HEK293 (cell line): Measurements from ENCODE around the gene ACOD1.
A peak's percentile ranks its signal among the peaks of the same experiment; 100 is the strongest.

ENCODE experiments used
- CTCF ChIA-PET: fragments of 350-600 bp; formaldehyde crosslinking; extraction: SDS; loops from one replicate; lab custom pipeline; 2021; ENCODE audit warnings: antibody characterized with exemption; lab: Yijun Ruan, JAX
- POLR2A ChIA-PET: fragments of 300-600 bp; formaldehyde crosslinking; extraction: SDS; loops from one replicate; lab custom pipeline; 2020; ENCODE audit warnings: antibody characterized with exemption, inconsistent platforms; lab: Yijun Ruan, JAX
- H3K27ac ChIP-seq: fragments of 200-500 bp; sonication (Bioruptor generic); 2 replicates; pipeline ENCODE4 v1.5.1; 2014; ENCODE audit warnings: low read depth, low read length, control low read depth, inconsistent platforms; ENCODE audit errors: extremely low read depth
- H3K36me3 ChIP-seq, 2 experiments: fragments of 200-500 bp in 1 of 2; sonication (Bioruptor generic) in 1 of 2; 1 replicate in 1 of 2; 2 replicates in 1 of 2; pipeline ENCODE4 v1.5.1; 2014 to 2017; ENCODE audit warnings: inconsistent platforms in 2 of 2, low read length in 2 of 2; ENCODE audit not compliant: control insufficient read depth in 2 of 2, insufficient read depth in 1 of 2
- H3K4me1 ChIP-seq: fragments of 200-500 bp; sonication (Bioruptor generic); 2 replicates; pipeline ENCODE4 v1.5.1; 2014; ENCODE audit warnings: mild to moderate bottlenecking, low read length, inconsistent platforms; ENCODE audit not compliant: control insufficient read depth, insufficient read depth
- H3K4me3 ChIP-seq: 2 replicates; pipeline ENCODE4 v1.5.1; 2011; ENCODE audit warnings: low read depth, mild to moderate bottlenecking, control low read depth, low read length, moderate library complexity
- H3K9me3 ChIP-seq: fragments of 200-500 bp; sonication (Bioruptor generic); 2 replicates; pipeline ENCODE4 v1.5.1; 2014; ENCODE audit warnings: low read depth, low read length, inconsistent platforms; ENCODE audit not compliant: control insufficient read depth, insufficient read depth
- CTCF ChIP-seq: fragments of 450-650 bp; formaldehyde crosslinking; IDR thresholded peaks from 2 replicates; pipeline ENCODE4 v1.5.1; 2016; ENCODE audit warnings: missing biosample characterization, missing genetic modification characterization
- EGR2 ChIP-seq: fragments of 450-650 bp; formaldehyde crosslinking; IDR thresholded peaks from 2 replicates; pipeline ENCODE4 v1.5.1; 2016; ENCODE audit warnings: low read depth, missing biosample characterization, missing genetic modification characterization
- KLF16 ChIP-seq: fragments of 450-650 bp; formaldehyde crosslinking; IDR thresholded peaks from 2 replicates; pipeline ENCODE4 v1.5.1; 2017; ENCODE audit warnings: missing biosample characterization, missing genetic modification characterization
- PRDM1 ChIP-seq: fragments of 450-650 bp; formaldehyde crosslinking; IDR thresholded peaks from 2 replicates; pipeline ENCODE4; 2016; ENCODE audit warnings: missing biosample characterization, missing genetic modification characterization
- SETDB1 ChIP-seq: IDR thresholded peaks from one replicate; pipeline ENCODE4 v1.6.1; 2017; ENCODE audit warnings: mild to moderate bottlenecking, low read length, moderate library complexity, mixed read lengths; ENCODE audit not compliant: insufficient read length
- TCF7L2 ChIP-seq: IDR thresholded peaks from 2 replicates; pipeline ENCODE4 v1.6.1; 2011; ENCODE audit warnings: low read depth, mild to moderate bottlenecking, inconsistent platforms, low read length, moderate library complexity, borderline replicate concordance
- ZFHX2 ChIP-seq: fragments of 450-650 bp; formaldehyde crosslinking; conservative IDR thresholded peaks from 2 replicates; pipeline ENCODE4 v1.5.1; 2016; ENCODE audit warnings: missing biosample characterization, missing genetic modification characterization
- ZNF133 ChIP-seq: fragments of 450-650 bp; formaldehyde crosslinking; IDR thresholded peaks from 2 replicates; pipeline ENCODE4 v1.5.1; 2016; ENCODE audit warnings: missing biosample characterization, missing genetic modification characterization
- ZNF23 ChIP-seq: fragments of 450-650 bp; formaldehyde crosslinking; IDR thresholded peaks from 2 replicates; pipeline ENCODE4 v1.5.1; 2016; ENCODE audit warnings: missing biosample characterization, missing genetic modification characterization, borderline replicate concordance
- ZNF24 ChIP-seq: fragments of 450-650 bp; formaldehyde crosslinking; IDR thresholded peaks from 2 replicates; pipeline ENCODE4 v1.5.1; 2016; ENCODE audit warnings: missing biosample characterization, missing genetic modification characterization
- ZNF26 ChIP-seq: fragments of 450-650 bp; formaldehyde crosslinking; IDR thresholded peaks from 2 replicates; pipeline ENCODE4 v1.5.1; 2016; ENCODE audit warnings: missing biosample characterization, missing genetic modification characterization
- ZNF423 ChIP-seq: fragments of 450-650 bp; formaldehyde crosslinking; IDR thresholded peaks from 2 replicates; pipeline ENCODE4 v1.5.1; 2016; ENCODE audit warnings: missing biosample characterization, missing genetic modification characterization
- ZNF548 ChIP-seq: fragments of 450-650 bp; formaldehyde crosslinking; IDR thresholded peaks from 2 replicates; pipeline ENCODE4 v1.5.1; 2016; ENCODE audit warnings: missing biosample characterization, missing genetic modification characterization
- ZNF560 ChIP-seq: fragments of 450-650 bp; formaldehyde crosslinking; IDR thresholded peaks from 2 replicates; pipeline ENCODE4 v1.5.1; 2017; ENCODE audit warnings: missing biosample characterization, missing genetic modification characterization, borderline replicate concordance
- ZNF629 ChIP-seq: fragments of 450-650 bp; formaldehyde crosslinking; IDR thresholded peaks from 2 replicates; pipeline ENCODE4 v1.5.1; 2017; ENCODE audit warnings: missing biosample characterization, missing genetic modification characterization
- ZNF654 ChIP-seq: fragments of 450-650 bp; formaldehyde crosslinking; IDR thresholded peaks from 2 replicates; pipeline ENCODE4 v1.5.1; 2016; ENCODE audit warnings: low read depth, missing biosample characterization, missing genetic modification characterization
- ZNF677 ChIP-seq: fragments of 450-650 bp; IDR thresholded peaks from 2 replicates; pipeline ENCODE4 v1.5.0; 2018; ENCODE audit warnings: missing biosample characterization, mild to moderate bottlenecking, missing genetic modification characterization, moderate library complexity
- ZSCAN16 ChIP-seq: fragments of 450-650 bp; formaldehyde crosslinking; IDR thresholded peaks from 2 replicates; pipeline ENCODE4 v1.5.1; 2016; ENCODE audit warnings: missing biosample characterization, missing genetic modification characterization
- TF ChIP-seq, protein P1 (sequence below): fragments of 450-650 bp; formaldehyde crosslinking; IDR thresholded peaks from 2 replicates; pipeline ENCODE4 v1.5.1; 2017; ENCODE audit warnings: missing biosample characterization, missing genetic modification characterization
- TF ChIP-seq, protein P2 (sequence below): sonication (generic); formaldehyde crosslinking; IDR thresholded peaks from 2 replicates; pipeline ENCODE4 v1.8.1; 2022; ENCODE audit warnings: mild to moderate bottlenecking, moderate library complexity, missing genetic modification reagents

Gene ACOD1

DNA sequence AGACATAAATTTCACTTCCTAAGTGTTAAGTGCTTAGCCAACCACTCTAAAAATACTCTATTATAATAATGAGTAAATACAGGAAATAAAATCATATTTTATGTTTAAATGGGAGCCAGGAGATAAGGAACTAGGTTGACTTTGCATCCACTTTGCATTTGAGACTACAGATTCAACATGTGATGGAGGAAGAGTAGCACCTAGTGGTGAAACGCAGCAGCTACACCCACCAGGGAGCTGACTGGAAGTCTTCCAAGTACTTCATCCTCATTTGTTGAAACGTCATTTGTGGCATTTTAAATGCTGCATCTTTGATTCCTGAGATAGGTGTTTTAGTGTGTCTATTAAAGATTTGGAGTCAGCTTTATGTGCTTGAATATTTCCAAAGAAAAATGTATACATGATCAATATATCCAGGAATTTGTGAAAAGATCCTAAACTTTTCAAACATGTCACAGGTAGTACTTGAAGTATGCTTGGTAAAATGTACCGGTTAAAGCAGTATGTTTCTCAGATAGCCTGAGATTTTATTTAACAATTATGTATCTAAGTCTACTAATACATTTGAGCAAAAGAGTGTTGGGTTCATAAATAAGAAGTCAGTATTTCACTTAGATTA is 44.7 kb upstream of the ACOD1 start (continued):
- TF ChIP-seq, protein P1, sequence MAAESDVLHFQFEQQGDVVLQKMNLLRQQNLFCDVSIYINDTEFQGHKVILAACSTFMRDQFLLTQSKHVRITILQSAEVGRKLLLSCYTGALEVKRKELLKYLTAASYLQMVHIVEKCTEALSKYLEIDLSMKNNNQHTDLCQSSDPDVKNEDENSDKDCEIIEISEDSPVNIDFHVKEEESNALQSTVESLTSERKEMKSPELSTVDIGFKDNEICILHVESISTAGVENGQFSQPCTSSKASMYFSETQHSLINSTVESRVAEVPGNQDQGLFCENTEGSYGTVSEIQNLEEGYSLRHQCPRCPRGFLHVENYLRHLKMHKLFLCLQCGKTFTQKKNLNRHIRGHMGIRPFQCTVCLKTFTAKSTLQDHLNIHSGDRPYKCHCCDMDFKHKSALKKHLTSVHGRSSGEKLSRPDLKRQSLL = no peak
- no peak for TF ChIP-seq ZNF677 (tag by site-specific recombination)
- 0 out of 2 replicates have a peak, but pooled peaks have one; percentile 51 for TF ChIP-seq CTCF (tag by site-specific recombination)
- no peak for TF ChIP-seq ZSCAN16 (tag by site-specific recombination)
- peak; percentile 96 for TF ChIP-seq ZNF654
- TF ChIP-seq ZNF133 (tag by site-specific recombination) = no peak
- no peak for TF ChIP-seq ZNF548 (tag by site-specific recombination)
- TF ChIP-seq ZNF629 (tag by site-specific recombination) = peak; percentile 36; the same call in 1 of the 2 replicates
- TF ChIP-seq ZNF24 (tag by site-specific recombination) = no peak
- TF ChIP-seq ZNF23 (tag by site-specific recombination) = no peak

DNA sequence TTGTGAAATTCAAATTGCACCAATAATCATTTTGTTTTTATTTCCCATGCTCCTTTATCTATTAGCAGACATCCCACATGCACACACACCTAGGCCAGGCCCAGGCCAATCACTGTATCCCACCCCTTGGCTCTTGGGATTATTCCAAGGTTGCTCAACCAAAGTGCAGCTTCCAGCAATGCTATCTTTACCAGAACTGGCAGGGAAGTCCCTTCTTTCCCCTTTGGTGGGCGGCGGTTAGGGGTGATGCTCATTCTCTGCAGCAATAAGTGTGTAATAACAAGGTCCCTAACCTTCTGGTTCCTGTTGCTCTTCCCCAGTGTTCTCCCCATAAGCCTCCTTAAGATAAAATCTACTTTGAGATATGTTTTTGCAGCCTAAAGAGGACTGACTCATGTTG is 43.8 kb upstream of the ACOD1 start:
- Histone ChIP-seq H3K9me3 (no peaks in the 10 kb centered on the region), H3K4me3 (no peak overlapping the region), H3K27ac (no peak overlapping the region), H3K4me1 (no peaks in the 10 kb centered on the region), H3K36me3 (no peaks in the 10 kb centered on the region)
- ChIA-PET POLR2A (no interaction called here), CTCF (interaction anchor here (0.6 to 1.5 kb wide), 23 partner anchors 10 to 1209 kb away, joined by 3 to 10 read pairs (median 4); no protein-coding TSS in a partner anchor)
- no peak for TF ChIP-seq SETDB1

DNA sequence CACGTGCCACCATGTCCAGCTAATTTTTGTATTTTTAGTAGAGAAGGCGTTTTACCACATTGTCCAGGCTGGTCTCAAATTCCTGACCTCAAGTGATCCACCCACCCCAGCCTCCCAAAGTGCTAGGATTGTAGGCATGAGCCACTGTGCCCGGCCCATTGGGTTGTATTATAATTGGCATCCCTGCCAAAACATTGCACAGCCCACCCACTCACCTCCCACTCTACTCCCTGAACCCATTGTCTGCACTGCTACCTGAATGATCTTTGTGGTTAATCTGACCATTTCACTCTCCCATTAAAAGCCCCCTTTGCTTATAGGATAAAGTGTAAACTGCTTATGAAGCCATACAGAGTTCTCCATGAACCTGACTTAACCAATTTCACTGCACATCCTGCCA is 35.8 kb upstream of the ACOD1 start:
- POLR2A ChIA-PET = no interaction called here
- CTCF ChIA-PET = interaction anchor here (0.5 to 0.6 kb wide), 2 partner anchors 90 to 522 kb away, joined by 3 read pairs; no protein-coding TSS in a partner anchor
- no peaks in the 10 kb centered on the region for H3K9me3 ChIP-seq
- no peak overlapping the region for H3K4me3 ChIP-seq
- TF ChIP-seq ZNF677 (tag by site-specific recombination) (no peak), EGR2 (tag by site-specific recombination) (peak; percentile 86), ZNF26 (no peak), ZNF423 (no peak), ZNF560 (no peak), ZFHX2 (tag by site-specific recombination) (peak; percentile 60; the same call in 1 of the 2 replicates), PRDM1 (no peak), KLF16 (no peak), TCF7L2 (no peak)
- TF ChIP-seq, protein P2, sequence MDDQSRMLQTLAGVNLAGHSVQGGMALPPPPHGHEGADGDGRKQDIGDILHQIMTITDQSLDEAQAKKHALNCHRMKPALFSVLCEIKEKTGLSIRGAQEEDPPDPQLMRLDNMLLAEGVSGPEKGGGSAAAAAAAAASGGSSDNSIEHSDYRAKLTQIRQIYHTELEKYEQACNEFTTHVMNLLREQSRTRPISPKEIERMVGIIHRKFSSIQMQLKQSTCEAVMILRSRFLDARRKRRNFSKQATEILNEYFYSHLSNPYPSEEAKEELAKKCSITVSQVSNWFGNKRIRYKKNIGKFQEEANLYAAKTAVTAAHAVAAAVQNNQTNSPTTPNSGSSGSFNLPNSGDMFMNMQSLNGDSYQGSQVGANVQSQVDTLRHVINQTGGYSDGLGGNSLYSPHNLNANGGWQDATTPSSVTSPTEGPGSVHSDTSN = no peak
- TF ChIP-seq, all 188 proteins: peak for 2
- Histone ChIP-seq H3K36me3 (no peaks in the 10 kb centered on the region), H3K4me1 (no peaks in the 10 kb centered on the region), H3K27ac (no peak overlapping the region)
